HL-60 (cell line): ENCODE results near the gene MAMSTR.
A peak's percentile ranks its signal among the peaks of the same experiment; 100 is the strongest.

ENCODE experiments used
- DNase-seq, 2 experiments: peaks; one replicate each; pipeline ENCODE4 v3.0.0-alpha.2; 2010 to 2020; ENCODE audit warnings: low read depth in 1 of 2, low spot score in 1 of 2
- H3K27ac ChIP-seq: fragments of 250-450 bp; sonication (Bioruptor Pico); replicated peaks from 2 replicates; pipeline ENCODE4 v1.5.1; 2020; ENCODE audit warnings: mild to moderate bottlenecking, moderate library complexity
- H3K27me3 ChIP-seq: fragments of 250-450 bp; sonication (Bioruptor Pico); 2 replicates; pipeline ENCODE4 v1.5.1; 2021; ENCODE audit warnings: mild to moderate bottlenecking, moderate library complexity; ENCODE audit not compliant: insufficient read depth, poor library complexity, severe bottlenecking
- H3K4me3 ChIP-seq: replicated peaks from 2 replicates; pipeline ENCODE4 v1.5.1; 2011; ENCODE audit warnings: mild to moderate bottlenecking, control low read depth, low read length; ENCODE audit not compliant: insufficient read depth
- CTCF ChIP-seq: IDR thresholded peaks from one replicate; pipeline ENCODE4 v1.5.1; 2011; ENCODE audit warnings: low read length, control low read depth, inconsistent platforms; ENCODE audit not compliant: insufficient read depth
- GABPA ChIP-seq: IDR thresholded peaks from 2 replicates; pipeline ENCODE4 v1.6.1; 2012; ENCODE audit warnings: low read depth
- POLR2AphosphoS5 ChIP-seq: IDR thresholded peaks from 2 replicates; pipeline ENCODE4 v1.6.1; 2012; ENCODE audit warnings: low read depth
- REST ChIP-seq: IDR thresholded peaks from 2 replicates; pipeline ENCODE4 v1.6.1; 2012; ENCODE audit warnings: low read depth; ENCODE audit not compliant: insufficient replicate concordance
- SPI1 ChIP-seq: IDR thresholded peaks from 2 replicates; pipeline ENCODE4 v1.6.1; 2012; ENCODE audit warnings: low read depth, mild to moderate bottlenecking, borderline replicate concordance

The MAMSTR gene

DNA sequence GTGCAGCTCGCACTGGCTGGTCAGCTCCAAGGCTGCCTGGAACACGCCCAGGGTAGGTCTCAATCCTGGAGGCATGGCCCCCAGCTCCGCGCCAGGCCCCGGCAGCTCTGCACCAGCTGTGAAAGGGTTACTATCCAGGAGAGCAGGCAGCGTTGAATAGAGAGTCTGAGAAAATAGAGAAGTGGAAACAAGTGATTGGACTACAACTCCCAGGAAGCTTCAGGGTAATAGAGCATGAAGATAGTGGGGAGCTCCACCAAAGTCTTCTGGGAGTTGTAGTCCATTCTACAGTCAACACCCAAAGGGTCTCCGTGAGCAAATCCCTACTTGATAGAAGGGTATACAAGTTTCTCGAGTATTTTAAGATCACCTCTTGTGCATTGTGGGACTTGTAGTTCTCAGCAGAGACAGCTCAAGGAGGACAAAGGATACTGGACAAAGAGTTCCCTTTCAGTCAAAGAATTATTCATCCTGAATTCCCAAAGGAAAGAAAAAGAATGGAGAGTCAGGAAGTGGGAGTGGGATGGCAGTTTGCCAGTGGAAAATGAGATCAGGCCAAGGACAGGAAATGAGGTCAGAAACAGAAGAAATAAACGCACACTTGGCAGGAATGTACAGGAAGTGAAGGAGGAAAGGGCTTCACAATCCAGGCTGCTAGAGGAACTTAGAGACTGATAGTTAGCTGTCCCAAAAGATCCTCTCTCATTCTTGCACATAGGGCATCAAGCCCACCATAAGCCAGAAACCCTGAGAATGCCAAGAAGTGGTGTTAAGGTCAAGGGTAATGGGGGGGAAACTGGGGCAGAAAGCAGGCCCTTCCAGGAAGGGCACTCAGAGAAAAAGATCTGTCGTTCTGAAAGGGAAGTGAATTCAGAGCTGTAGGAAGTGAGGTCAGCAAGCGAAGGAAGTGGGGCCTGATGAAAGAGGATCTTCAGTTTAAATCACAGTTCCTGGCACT, 5.5 kb upstream of the MAMSTR start:
- H3K4me3 ChIP-seq, result no peak overlapping the region
- H3K27ac ChIP-seq, result peak overlapping the region; percentile 65
- DNase-seq, result peak; percentile 57 to 68
- H3K27me3 ChIP-seq, result no peaks in the 10 kb centered on the region
- TF ChIP-seq CTCF (no peak), REST (no peak), GABPA (peak; percentile 54), SPI1 (peak; percentile 91), POLR2AphosphoS5 (no peak)

GRCh38 chr19:48722196-48722708, 2.7 kb upstream of the MAMSTR start:
- H3K27ac ChIP-seq, result no peak overlapping the region
- no peak overlapping the region for H3K4me3 ChIP-seq
- TF ChIP-seq SPI1, result no peak
- TF ChIP-seq REST, result no peak
- no peak for DNase-seq
- H3K27me3 ChIP-seq, result no peaks in the 10 kb centered on the region

DNA sequence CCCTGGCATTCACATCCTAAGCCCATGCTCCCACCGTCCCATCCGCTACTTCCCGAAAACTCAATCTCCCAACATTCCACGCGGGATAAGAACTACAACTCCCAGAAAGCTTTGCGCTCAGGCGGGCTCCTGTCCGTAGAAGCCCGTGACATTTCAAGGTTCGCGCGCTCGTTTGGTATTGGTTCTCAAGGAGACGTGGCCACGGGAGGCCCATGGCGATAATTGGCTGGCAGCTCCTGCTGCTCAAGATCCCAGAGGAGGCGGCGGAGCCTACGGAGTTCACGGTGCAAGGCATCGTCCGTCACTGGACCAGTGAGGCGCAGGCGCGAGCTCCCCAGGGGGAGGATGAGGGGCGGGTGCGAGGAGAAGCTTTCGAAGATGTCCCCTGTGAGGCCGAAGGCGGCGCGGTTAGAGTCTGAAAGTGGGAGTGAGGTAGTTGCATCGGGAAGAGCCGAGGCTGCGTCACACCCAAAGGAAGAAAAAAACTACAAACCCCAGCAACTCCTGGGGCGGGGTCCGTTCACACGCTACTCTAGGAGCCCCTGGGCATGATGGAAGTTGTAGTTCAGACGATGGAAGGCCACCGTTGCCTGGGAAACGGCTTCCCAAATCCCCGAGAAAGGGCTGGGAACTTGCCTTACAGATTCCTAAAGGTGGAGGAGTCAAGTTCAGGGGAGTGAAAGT, 1.2 kb upstream of the MAMSTR start:
- peak; percentile 64 to 97 for DNase-seq
- no peak for TF ChIP-seq GABPA
- no peak for TF ChIP-seq POLR2AphosphoS5
- no peak for TF ChIP-seq CTCF
- peak overlapping the region; percentile 58 for H3K4me3 ChIP-seq
- peak overlapping the region; percentile 80 for H3K27ac ChIP-seq
- H3K27me3 ChIP-seq, result no peaks in the 10 kb centered on the region

GRCh38 chr19:48720251-48720612, 707 bp upstream of the MAMSTR start:
- TF ChIP-seq GABPA, result no peak
- no peak for TF ChIP-seq SPI1
- no peak for TF ChIP-seq CTCF
- no peak for TF ChIP-seq REST
- TF ChIP-seq POLR2AphosphoS5, result no peak
- no peak overlapping the region for H3K27ac ChIP-seq
- no peaks in the 10 kb centered on the region for H3K27me3 ChIP-seq
- no peak overlapping the region for H3K4me3 ChIP-seq
- DNase-seq, result no peak
